ENCODE results near the gene MRPL28.
"Not testable (repeated sequence)": the region's sequence is repeated elsewhere in the genome, so short reads cannot be mapped to it uniquely, and the experiment has no call there.

The MRPL28 gene

GRCh38 chr16:349211-349610, 21.1 kb downstream of the MRPL28 start:
- no peak for DNase-seq (ENCODE audit: low read depth)
- TF ChIP-seq CTCF (IDR thresholded peaks at IDR 0.05; ENCODE audit: low read depth, low read length, missing control alignments): no peak
- no peak overlapping the region for H3K4me3 ChIP-seq (ENCODE audit: low read depth, low read length)

GRCh38 chr16:348495-348894, 21.8 kb downstream of the MRPL28 start:
- not testable (repeated sequence) for H3K4me3 ChIP-seq (ENCODE audit: low read depth, low read length); DNase-seq (ENCODE audit: low read depth)

- TF ChIP-seq CTCF (IDR thresholded peaks at IDR 0.05; ENCODE audit: low read depth, low read length, missing control alignments): no peak
Measured at GRCh38 chr16:347203-347602, 23.1 kb downstream of the MRPL28 start.

GRCh38 chr16:346587-346986, 23.8 kb downstream of the MRPL28 start:
- no peak for TF ChIP-seq CTCF (IDR thresholded peaks at IDR 0.05; ENCODE audit: low read depth, low read length, missing control alignments)
- no peak for DNase-seq (ENCODE audit: low read depth)
- H3K4me3 ChIP-seq (ENCODE audit: low read depth, low read length): no peak overlapping the region

More at GRCh38 chr16:347203-347602, 23.1 kb downstream of the MRPL28 start:
- DNase-seq (ENCODE audit: low read depth): no peak
- H3K4me3 ChIP-seq (ENCODE audit: low read depth, low read length): no peak overlapping the region

DNA sequence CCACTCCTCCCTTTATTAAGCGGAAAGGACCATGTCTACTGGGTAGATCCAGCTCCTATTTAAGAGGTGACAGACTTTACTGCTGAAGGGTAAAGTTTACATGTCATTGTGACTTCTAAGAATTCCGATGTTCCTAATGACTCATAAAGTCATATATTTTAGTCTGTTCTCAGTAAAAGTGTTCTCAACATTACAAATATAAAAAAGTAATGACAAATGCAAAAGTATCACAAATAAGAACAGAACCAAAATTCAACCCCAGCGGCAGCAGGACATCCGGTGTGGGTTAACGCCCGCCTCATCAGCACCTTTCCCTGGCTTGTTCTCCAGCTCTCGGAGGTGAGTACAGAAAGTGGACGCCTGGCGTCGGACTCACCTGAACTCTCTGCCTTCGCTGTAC, 24.6 kb downstream of the MRPL28 start:
- TF ChIP-seq CTCF (IDR thresholded peaks at IDR 0.05; ENCODE audit: low read depth, low read length, missing control alignments): no peak
- no peak overlapping the region for H3K4me3 ChIP-seq (ENCODE audit: low read depth, low read length)
- no peak for DNase-seq (ENCODE audit: low read depth)

- no peak for TF ChIP-seq CTCF (IDR thresholded peaks at IDR 0.05; ENCODE audit: low read depth, low read length, missing control alignments)
- no peak overlapping the region for H3K4me3 ChIP-seq (ENCODE audit: low read depth, low read length)
- no peak for DNase-seq (ENCODE audit: low read depth)
Measured at GRCh38 chr16:342455-343213, 27.7 kb downstream of the MRPL28 start.

DNA sequence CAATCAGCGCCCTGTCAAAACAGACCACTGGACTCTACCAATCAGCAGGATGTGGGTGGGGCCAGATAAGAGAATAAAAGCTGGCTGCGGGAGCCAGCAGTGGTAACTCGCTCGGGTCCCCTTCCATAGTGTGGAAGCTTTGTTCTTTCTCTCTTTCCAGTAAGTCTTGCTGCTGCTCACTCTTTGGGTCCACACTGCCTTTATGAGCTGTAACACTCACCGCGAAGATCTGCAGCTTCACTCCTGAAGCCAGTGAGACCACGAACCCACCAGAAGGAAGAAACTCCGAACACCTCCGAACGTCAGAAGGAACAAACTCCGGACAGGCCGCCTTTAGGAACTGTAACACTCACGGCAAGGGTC, 28.4 kb downstream of the MRPL28 start:
- H3K4me3 ChIP-seq (ENCODE audit: low read depth, low read length); DNase-seq (ENCODE audit: low read depth): not testable (repeated sequence)

DNA sequence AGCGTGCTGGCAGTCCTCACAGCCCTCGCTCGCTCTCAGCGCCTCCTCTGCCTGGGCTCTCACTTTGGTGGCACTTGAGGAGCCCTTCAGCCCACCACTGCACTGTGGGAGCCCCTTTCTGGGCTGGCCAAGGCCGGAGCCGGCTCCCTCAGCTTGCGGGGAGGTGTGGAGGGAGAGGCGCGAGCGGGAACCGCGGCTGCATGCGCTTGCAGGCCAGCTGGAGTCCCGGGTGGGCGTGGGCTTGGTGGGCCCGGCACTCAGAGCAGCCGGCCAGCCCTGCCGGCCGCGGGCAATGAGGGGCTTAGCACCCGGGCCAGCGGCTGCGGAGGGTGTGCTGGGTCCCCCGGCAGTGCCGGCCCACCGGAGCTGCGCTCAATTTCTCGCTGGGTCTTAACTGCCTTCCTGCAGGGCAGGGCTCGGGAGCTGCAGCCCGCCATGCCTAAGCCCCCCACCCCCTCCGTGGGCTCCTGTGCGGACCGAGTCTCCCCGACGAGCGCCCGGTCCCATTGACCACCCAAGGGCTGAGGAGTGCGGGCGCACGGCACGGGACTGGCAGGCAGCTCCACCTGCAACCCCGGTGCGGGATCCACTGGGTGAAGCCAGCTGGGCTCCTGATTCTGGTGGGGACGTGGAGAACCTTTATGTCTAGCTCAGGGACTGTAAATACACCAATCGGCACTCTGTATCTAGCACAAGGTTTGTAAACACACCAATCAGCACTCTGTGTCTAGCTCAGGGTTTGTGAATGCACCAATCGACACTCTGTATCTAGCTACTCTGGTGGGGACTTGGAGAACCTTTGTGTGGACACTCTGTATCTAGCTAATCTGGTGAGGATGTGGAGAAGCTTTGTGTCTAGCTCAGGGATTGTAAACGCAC, 29.0 kb downstream of the MRPL28 start:
- not testable (repeated sequence) for H3K4me3 ChIP-seq (ENCODE audit: low read depth, low read length); DNase-seq (ENCODE audit: low read depth)

Data from GM12864 (cell line).